GM12801 (cell line): ENCODE results near the gene WAC.

ENCODE experiments used
- CTCF ChIP-seq: IDR thresholded peaks from one replicate; pipeline ENCODE4 v1.5.1; 2011; ENCODE audit warnings: control low read depth; ENCODE audit not compliant: insufficient read length; ENCODE audit errors: extremely low read depth

Gene WAC

GRCh38 chr10:28638392-28638791, 105.5 kb downstream of the WAC start:
- no peak for TF ChIP-seq CTCF

GRCh38 chr10:28640551-28640950, 107.6 kb downstream of the WAC start:
- TF ChIP-seq CTCF, result no peak

- TF ChIP-seq CTCF, result no peak
These were observed 111.7 kb downstream of the WAC start for GRCh38 chr10:28644647-28645046.

- no peak for TF ChIP-seq CTCF
These were observed 119.2 kb downstream of the WAC start for GRCh38 chr10:28652106-28652505.

- no peak for TF ChIP-seq CTCF
These were observed 119.8 kb downstream of the WAC start for GRCh38 chr10:28652703-28653102.

- TF ChIP-seq CTCF, result no peak
These were observed 128.1 kb downstream of the WAC start for GRCh38 chr10:28661035-28661434.

- TF ChIP-seq CTCF, result peak; percentile 86
These were observed 130.9 kb downstream of the WAC start for GRCh38 chr10:28663576-28664368.
